ENCODE measurements around the gene SF3A2.
"Not testable (repeated sequence)": the region's sequence is repeated elsewhere in the genome, so short reads cannot be mapped to it uniquely, and the experiment has no call there.

Gene SF3A2, protein sequence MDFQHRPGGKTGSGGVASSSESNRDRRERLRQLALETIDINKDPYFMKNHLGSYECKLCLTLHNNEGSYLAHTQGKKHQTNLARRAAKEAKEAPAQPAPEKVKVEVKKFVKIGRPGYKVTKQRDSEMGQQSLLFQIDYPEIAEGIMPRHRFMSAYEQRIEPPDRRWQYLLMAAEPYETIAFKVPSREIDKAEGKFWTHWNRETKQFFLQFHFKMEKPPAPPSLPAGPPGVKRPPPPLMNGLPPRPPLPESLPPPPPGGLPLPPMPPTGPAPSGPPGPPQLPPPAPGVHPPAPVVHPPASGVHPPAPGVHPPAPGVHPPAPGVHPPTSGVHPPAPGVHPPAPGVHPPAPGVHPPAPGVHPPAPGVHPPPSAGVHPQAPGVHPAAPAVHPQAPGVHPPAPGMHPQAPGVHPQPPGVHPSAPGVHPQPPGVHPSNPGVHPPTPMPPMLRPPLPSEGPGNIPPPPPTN

GRCh38 chr19:2236314-2237050, at the start of gene SF3A2, which contains the start of gene PLEKHJ1:
SF3A2 (plus strand) TSS chr19:2236824; CDS start chr19:2243419, 6,595 bp downstream.
PLEKHJ1 (minus strand) TSS chr19:2236329; CDS start chr19:2236248, 81 bp downstream.
- peak; percentile 94 to 96 for DNase-seq (ENCODE audit: low read depth in 2 of 2)

- no peak for DNase-seq (ENCODE audit: low read depth in 2 of 2)
Observed at GRCh38 chr19:2187159-2187558, 49.5 kb upstream of the SF3A2 start.

- DNase-seq (ENCODE audit: low read depth in 2 of 2), result no peak
Observed at GRCh38 chr19:2188708-2189385, 47.8 kb upstream of the SF3A2 start.

DNA sequence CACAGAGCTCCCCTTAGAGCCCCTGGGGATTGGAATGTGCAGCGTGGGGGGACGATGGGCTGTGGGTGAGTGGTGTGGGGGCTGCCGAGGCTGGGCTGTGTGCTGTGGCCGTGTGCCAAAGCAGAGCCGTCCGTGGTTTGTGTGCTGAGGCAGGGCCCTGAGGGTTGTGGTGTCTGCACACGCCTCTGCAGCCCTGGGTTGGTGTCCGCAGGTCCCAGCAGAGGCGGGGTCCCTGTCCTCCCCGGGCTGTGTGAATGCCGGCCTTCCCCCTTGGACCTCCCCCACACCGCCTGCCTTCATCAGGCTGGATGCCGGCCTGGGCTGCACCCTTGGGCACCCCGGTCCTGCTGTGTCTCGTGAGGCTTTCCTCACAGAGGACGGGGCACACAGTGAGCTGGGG, 46.7 kb upstream of the SF3A2 start:
- DNase-seq (ENCODE audit: low read depth in 2 of 2), result no peak

DNA sequence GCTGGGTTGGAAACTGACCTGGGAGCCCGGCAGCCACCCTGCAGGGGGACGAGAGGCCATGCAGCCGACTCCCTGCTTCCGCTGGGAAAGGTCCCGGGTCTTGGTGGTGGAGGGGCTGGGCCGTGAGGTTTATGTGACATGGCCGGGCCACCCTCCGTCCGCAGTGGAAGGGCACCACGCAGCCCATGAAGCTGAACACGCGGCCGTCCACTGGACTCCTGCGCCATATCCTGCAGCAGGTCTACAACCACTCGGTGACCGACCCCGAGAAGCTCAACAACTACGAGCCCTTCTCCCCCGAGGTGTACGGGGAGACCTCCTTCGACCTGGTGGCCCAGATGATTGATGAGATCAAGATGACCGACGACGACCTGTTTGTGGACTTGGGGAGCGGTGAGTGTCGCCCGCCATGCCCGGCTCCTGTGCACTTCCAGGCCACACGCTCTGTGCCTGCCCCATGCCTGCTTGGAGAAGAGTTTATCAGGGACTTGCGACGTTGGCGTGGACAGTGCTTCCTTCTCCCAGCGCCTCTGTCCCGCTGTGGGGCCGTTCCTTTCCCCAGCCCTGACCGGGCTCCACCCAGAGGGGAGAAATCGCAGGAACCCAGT, 45.7 kb upstream of the SF3A2 start:
- no peak for DNase-seq (ENCODE audit: low read depth in 2 of 2)

GRCh38 chr19:2191456-2192310, 44.9 kb upstream of the SF3A2 start:
- no peak for DNase-seq (ENCODE audit: low read depth in 2 of 2)

DNA sequence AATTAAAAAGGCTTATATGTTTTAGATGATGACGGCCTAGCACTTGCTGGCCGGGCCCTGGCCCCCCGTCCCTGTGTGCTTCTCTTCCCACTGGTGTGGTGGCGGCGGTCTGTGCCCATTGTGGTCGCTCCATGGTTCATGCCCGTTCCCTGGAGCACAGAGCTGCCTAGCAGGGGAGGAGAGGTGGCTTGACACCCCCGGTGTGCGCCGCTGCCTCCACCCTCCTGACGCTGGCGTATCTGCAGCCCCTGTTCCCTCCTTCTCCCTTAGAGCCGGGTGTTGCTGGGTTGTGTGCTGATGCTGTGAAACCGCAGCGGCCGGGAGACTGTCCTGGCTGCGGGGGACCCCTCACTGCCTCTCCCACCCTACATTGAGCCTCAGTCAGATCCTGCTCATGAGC, 43.8 kb upstream of the SF3A2 start:
- DNase-seq (ENCODE audit: low read depth in 2 of 2), result no peak

DNA sequence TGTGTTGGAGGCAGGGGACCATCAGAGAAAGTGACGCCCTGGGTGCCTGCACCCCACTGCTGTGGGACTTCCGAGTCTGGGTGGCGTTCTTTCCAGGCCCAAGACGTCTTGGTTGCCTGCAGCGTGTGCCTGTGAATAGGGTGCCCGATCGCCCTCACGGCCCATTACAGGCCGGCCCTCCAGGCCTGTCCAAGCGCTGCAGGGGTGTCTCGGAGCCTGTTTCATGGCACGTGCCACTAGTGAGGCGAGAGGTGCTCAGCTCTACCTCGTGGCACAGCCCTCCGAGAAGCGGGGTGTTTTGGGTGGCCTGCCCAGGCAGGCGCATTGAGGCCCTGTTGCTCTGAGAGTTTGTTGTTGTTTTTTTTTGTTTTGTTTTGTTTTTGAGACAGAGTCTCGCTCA, 42.8 kb upstream of the SF3A2 start:
- no peak for DNase-seq (ENCODE audit: low read depth in 2 of 2)

- DNase-seq (ENCODE audit: low read depth in 2 of 2), result no peak
Observed at GRCh38 chr19:2194513-2195078, 42.0 kb upstream of the SF3A2 start.

- DNase-seq (ENCODE audit: low read depth in 2 of 2), result no peak
Observed at GRCh38 chr19:2195361-2195760, 41.3 kb upstream of the SF3A2 start.

DNA sequence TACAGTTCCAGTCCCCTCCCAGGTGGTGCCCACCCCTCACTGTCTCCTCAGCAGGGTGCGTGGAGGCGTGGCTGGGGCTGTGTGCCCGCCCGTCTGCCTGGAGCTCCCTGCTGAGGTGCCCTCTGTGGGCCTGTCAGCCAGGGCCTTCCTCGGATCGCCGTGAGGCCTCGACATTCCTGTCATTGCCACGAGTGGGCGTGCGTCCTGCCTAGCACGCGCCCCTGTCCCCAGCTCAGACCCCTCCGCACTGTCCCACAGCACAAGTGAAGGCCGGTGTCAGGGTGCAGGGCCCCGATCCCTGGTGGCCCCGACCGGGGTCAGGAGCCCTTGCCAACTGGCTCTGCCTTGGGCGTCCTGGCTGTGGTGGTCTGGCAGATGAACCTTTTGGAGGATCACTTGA, 40.7 kb upstream of the SF3A2 start:
- DNase-seq (ENCODE audit: low read depth in 2 of 2), result no peak

DNA sequence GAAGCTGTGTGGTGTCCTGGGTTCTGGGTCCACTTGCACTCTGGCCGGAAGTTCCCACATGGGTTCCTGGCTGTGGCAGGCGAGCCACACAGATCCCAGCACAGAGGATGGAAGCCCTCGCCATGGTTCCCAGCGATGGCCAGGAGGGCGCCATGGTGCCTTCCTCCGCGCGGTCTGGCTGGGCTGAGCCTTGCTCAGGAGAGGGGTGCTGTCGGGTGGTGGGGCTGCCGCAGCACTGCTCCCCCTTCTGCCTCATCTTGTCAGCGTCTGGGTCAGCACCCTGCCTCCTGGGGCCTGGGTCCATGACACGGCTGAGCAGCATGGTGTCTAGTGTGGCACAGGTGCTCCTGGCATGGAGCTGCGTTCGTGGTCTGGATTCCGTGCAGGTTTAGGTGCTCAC, 39.4 kb upstream of the SF3A2 start:
- no peak for DNase-seq (ENCODE audit: low read depth in 2 of 2)

- DNase-seq (ENCODE audit: low read depth in 2 of 2), result no peak
Observed at GRCh38 chr19:2198317-2198716, 38.3 kb upstream of the SF3A2 start.

DNA sequence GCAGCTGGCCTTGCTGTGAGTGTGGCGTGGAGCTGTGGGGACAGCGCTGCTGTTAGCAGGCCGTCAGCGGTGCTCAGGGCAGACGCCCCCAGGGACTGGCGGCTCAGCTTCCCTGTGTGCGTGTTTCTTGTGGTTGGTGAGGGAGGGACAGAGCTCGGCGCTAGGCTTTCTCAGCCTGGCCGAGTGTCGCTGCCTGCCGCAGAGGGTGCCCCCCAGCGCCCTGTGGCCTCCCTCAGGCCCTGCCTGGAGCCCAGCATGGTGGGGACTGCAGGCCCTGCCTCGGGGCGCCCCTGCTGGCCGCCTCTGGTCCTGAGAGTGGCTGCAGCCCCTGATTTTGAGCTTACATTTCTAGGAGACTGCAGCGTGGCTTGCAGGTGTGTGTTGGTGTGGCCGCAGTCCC, 37.4 kb upstream of the SF3A2 start:
- DNase-seq (ENCODE audit: low read depth in 2 of 2), result no peak

- DNase-seq (ENCODE audit: low read depth in 2 of 2), result no peak
Observed at GRCh38 chr19:2199861-2200623, 36.6 kb upstream of the SF3A2 start.

DNA sequence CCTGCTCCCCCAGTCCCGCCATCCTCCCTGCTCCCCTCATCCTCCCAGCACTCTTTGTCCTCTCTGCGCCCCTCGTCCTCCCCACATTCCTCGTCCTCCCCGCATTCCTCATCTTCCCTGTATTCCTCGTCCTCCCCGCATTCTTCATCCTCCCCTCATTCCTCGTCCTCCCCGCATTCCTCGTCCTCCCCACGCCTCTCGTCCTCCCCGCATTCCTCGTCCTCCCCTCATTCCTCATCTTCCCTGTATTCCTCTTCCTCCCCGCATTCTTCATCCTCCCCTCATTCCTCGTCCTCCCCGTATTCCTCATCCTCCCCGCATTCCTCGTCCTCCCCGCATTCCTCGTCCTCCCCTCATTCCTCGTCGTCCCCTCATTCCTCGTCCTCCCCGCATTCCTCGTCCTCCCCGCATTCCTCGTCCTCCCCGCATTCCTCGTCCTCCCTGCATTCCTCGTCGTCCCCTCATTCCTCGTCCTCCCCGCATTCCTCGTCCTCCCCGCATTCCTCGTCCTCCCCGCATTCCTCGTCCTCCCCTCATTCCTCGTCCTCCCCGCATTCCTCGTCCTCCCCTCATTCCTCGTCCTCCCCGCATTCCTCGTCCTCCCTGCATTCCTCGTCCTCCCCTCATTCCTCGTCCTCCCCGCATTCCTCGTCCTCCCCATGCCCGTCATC, 35.9 kb upstream of the SF3A2 start:
- not testable (repeated sequence) for DNase-seq (ENCODE audit: low read depth in 2 of 2)

DNA sequence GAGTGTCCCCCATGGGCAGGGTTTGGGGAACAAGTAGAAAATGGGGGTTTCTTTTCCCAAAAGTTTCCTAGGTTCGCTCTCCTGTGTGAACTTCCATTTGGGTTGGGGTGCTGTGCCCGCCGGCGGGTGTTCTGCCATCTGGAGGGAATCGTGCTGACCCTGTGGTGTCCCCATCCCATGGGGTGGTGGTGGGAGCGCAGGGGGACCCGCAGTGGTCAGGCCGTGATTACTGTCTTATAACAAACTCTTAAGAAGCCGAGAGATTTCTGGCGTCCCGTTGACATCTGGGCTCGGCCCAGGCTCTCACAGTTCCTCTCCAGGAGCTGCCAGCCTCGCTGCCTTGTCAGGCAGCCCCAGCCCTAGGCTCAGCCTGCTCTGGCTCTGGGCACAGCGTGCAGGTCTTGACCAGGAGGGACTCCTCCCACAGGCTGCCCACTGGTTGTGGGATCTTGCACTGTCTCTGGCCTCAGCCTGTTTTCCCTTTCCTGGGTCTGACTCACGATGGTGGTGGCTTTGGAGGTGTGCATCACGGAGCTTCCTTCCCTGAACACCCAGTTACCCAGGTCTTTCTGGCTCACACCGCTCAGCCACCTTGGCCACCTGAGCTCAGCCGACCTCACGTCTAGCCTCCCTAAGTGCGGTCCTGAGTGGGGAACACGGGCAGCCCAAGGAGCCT, 35.0 kb upstream of the SF3A2 start:
- DNase-seq (ENCODE audit: low read depth in 2 of 2), result no peak

DNA sequence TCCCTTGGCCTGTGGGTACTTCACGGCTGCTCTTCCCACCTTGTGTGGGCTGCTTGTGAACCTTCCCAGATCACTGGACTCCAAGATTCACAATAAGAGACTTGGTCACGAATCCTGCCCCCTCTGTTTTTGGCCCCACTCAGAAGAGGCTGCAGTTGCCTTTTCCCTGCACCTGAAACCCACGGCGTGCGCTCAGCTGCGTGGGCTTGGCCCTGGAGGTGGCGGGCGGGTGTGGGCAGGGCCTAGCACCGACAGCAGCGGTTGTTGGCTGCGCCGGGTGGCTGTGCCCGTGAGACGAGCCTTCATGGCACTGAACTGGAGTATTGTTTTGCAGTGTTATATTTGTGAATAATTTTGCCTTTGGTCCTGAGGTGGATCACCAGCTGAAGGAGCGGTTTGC, 34.3 kb upstream of the SF3A2 start:
- DNase-seq (ENCODE audit: low read depth in 2 of 2), result no peak

DNA sequence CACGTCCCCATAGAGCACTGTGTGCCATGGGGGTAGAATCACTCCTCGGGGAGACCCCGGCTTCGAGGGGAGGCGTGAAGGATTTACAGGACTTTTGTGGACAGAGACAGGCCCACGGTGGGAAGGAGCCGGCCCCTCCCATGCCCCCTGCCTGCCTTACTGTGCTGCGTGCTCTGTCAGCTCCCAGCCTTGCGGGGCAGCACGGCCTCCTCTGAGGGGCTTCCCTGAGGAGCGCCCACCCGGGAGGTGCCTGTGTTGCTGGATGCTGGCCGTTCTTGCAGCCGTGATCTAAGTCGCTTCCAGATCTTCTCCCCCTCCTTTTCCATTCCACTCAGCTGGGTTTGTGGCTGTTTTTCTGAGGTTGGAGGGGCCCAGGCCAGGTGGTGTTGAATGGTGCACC, 29.6 kb upstream of the SF3A2 start:
- no peak for DNase-seq (ENCODE audit: low read depth in 2 of 2)
